Calu3 (cell line): Measurements from ENCODE around the gene MFN2. TPM values are rescaled to one million over a fixed set of nuclear protein-coding genes. Genes with fewer than 3 reads are reported as not detected.

Experiments used
- BruUV-seq: library from RNA; stranded (reverse); fragments of 400-500 nt; replicated peaks from 2 replicates; lab custom pipeline; 2021; lab: Mats Ljungman, UMichigan
- CTCF ChIA-PET: fragments of 300-600 bp; sonication (Branson Sonifier 250); formaldehyde crosslinking; loops from one replicate; lab custom pipeline; 2022; ENCODE audit warnings: antibody characterized with exemption; lab: Charles Lee
- DNase-seq: peaks from one replicate; pipeline ENCODE4 v3.0.0; 2022
- H3K27ac Mint-ChIP-seq: one replicate; pipeline ENCODE4 v1.8.0; 2022; ENCODE audit warnings: mixed read lengths; ENCODE audit not compliant: unreplicated experiment
- H3K27me3 Mint-ChIP-seq: one replicate; pipeline ENCODE4 v1.8.0; 2022; ENCODE audit warnings: mixed read lengths; ENCODE audit not compliant: unreplicated experiment
- H3K36me3 Mint-ChIP-seq: one replicate; pipeline ENCODE4 v1.8.0; 2022; ENCODE audit warnings: mild to moderate bottlenecking, moderate library complexity, mixed read lengths; ENCODE audit not compliant: insufficient read depth, unreplicated experiment
- H3K4me1 Mint-ChIP-seq: one replicate; pipeline ENCODE4 v1.8.0; 2022; ENCODE audit warnings: mild to moderate bottlenecking, low read depth, mixed read lengths; ENCODE audit not compliant: unreplicated experiment
- H3K4me3 Mint-ChIP-seq: one replicate; pipeline ENCODE4 v1.8.0; 2022; ENCODE audit warnings: mild to moderate bottlenecking, low read depth, moderate library complexity, mixed read lengths; ENCODE audit not compliant: unreplicated experiment
- H3K9me3 Mint-ChIP-seq: one replicate; pipeline ENCODE4 v1.8.0; 2022; ENCODE audit warnings: low read depth, mixed read lengths; ENCODE audit not compliant: unreplicated experiment
- CTCF ChIP-seq: fragments of 200-600 bp; IDR thresholded peaks from one replicate; pipeline ENCODE4 v1.8.0; 2022; ENCODE audit warnings: antibody characterized with exemption; ENCODE audit not compliant: unreplicated experiment
- intact Hi-C: fragments of 100-400 bp; cut with micrococcal nuclease; formaldehyde crosslinking; loops from one replicate; pipeline ENCODE4 v1.10.0; 2022; ENCODE audit not compliant: unreplicated experiment
- total RNA-seq: library from RNA; stranded (reverse); gene quantifications from 2 replicates; pipeline ENCODE4 v1.2.3, GENCODE V29; 2022

MFN2 gene
- total RNA-seq, 1 experiment from 2014 or later = 61.8 TPM

- Mint-ChIP-seq H3K27me3 (peaks cover 29% of the 10 kb centered on the region), H3K4me1 (peaks cover 3% of the 10 kb centered on the region), H3K27ac (no peak overlapping the region), H3K36me3 (no peaks in the 10 kb centered on the region), H3K9me3 (no peaks in the 10 kb centered on the region), H3K4me3 (no peak overlapping the region)
- DNase-seq = no peak
- BruUV-seq = no TSS peak
- CTCF ChIA-PET = interaction anchor here (0.9 kb wide), 1 partner anchor 22 kb away, joined by 3 read pairs; no protein-coding TSS in a partner anchor
- intact Hi-C loops = no loop called here
- no peak for TF ChIP-seq CTCF
These were observed 77.1 kb downstream of the MFN2 start for GRCh38 chr1:12057382-12057781.

- TF ChIP-seq CTCF = no peak
- no peaks in the 10 kb centered on the region for H3K9me3 Mint-ChIP-seq
- no peak overlapping the region for H3K27ac Mint-ChIP-seq
- H3K4me3 Mint-ChIP-seq = no peak overlapping the region
- intact Hi-C loops = no loop called here
- no peaks in the 10 kb centered on the region for H3K36me3 Mint-ChIP-seq
- BruUV-seq = no TSS peak
- no peaks in the 10 kb centered on the region for H3K4me1 Mint-ChIP-seq
- H3K27me3 Mint-ChIP-seq = peaks cover 36% of the 10 kb centered on the region
- CTCF ChIA-PET = interaction anchor here (0.9 kb wide), 1 partner anchor 21 kb away, joined by 3 read pairs; no protein-coding TSS in a partner anchor
- no peak for DNase-seq
These were observed 77.9 kb downstream of the MFN2 start for GRCh38 chr1:12057940-12058687.

- H3K4me3 Mint-ChIP-seq = no peak overlapping the region
- TF ChIP-seq CTCF = no peak
- intact Hi-C loops = no loop called here
- CTCF ChIA-PET = no interaction called here
- H3K27me3 Mint-ChIP-seq = peaks cover 47% of the 10 kb centered on the region
- DNase-seq = no peak
- H3K36me3 Mint-ChIP-seq = no peaks in the 10 kb centered on the region
- H3K9me3 Mint-ChIP-seq = no peaks in the 10 kb centered on the region
- BruUV-seq = no TSS peak
- H3K27ac Mint-ChIP-seq = no peak overlapping the region
- H3K4me1 Mint-ChIP-seq = no peaks in the 10 kb centered on the region
These were observed 79.0 kb downstream of the MFN2 start for GRCh38 chr1:12059226-12059625.

GRCh38 chr1:12059722-12060464 is 79.6 kb downstream of the MFN2 start:
- DNase-seq = no peak
- CTCF ChIA-PET = no interaction called here
- Mint-ChIP-seq H3K36me3 (no peaks in the 10 kb centered on the region), H3K27me3 (peaks cover 54% of the 10 kb centered on the region), H3K4me3 (no peak overlapping the region), H3K4me1 (no peaks in the 10 kb centered on the region), H3K9me3 (no peaks in the 10 kb centered on the region), H3K27ac (no peak overlapping the region)
- intact Hi-C loops = no loop called here
- TF ChIP-seq CTCF = no peak
- BruUV-seq = no TSS peak
